Measurements from ENCODE around the gene PRUNE1. TPM values are rescaled to one million over a fixed set of nuclear protein-coding genes. Genes with fewer than 3 reads are reported as not detected.
A peak's percentile ranks its signal among the peaks of the same experiment; 100 is the strongest.

The PRUNE1 gene
- total RNA-seq, 4 donors from 2014 or later = 24.0 to 35.6 (median 29.1) TPM

DNA sequence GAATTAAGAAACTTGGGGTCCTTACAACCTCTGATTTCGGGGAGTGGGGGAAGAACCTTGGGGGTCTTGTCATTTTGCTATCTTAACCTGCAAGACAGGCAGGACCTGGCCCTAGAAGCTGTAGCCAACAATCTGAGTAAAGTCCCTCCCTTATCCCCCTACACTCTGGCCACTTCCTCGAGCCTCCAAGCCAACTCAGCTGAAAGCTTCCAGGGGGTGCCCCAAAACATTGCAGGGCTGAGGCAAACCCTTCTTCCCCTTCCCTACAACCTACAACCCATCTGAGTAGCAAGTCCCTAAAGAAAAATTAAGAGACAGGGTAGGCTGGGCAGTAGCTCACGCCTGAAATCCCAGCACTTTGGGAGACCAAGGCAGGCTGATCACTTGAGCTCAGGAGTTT is 38.6 kb upstream of the PRUNE1 start:
- no peaks in the 10 kb centered on the region for H3K9me3 ChIP-seq

DNA sequence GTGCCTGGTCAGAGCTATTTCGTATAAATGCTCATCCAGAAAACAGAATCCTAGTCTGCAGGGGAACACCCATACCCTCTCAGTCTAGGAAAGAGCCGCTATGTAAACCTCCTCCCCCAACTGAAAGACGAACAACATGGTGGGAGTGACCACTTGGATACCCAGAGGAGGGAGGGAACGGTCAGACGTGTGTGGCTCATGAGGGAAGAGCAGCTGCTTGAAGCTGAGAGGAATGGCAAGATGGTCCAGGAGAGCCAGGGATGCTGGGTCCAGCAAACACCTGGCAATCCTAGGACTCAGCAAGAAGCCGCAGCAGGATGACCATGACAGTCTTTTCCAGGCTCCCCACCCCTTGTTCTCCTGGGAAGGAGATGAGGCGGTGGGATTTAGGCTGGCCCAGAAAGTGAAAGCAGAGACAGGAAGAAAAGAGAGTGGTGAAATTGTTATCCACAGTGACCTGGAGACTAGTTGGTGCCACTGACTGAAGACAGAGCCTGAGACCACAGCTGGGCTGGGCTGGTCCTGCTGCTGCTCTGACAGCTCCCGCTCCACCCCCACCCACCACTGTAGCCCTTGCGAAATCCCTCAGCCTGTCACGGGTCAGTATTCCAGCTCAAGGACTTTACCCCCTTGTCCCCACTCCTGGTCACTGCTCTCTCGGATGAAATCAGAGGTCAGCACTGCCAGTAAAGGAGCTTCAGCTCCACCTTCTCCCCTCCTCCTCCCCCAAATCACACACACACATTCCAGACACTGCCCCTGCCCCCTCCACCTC is 37.3 kb upstream of the PRUNE1 start:
- DNase-seq (peak; percentile 68 to 90), ATAC-seq (peak; percentile 53 to 63)
- H3K9me3 ChIP-seq = no peaks in the 10 kb centered on the region
- H3K27ac ChIP-seq = peak overlapping the region; percentile 89 to 96 (median 92)
- intact Hi-C loops (cut with DNase I; ENCODE audit: low total_unique reads) = loop anchor here (5.0 kb wide), 2 partner anchors 36 to 409 kb away; partner anchors contain the start of genes MINDY1 and PRUNE1
- H3K4me3 ChIP-seq = no peak overlapping the region
- in situ Hi-C loops (cut with MboI; ENCODE audit: low sequenced_read_pairs in 4 of 4) = no loop called here
- H3K36me3 ChIP-seq = peaks cover 2 to 34% of the 10 kb centered on the region in 2 donors
- H3K4me1 ChIP-seq = peaks cover 34 to 38% of the 10 kb centered on the region in 2 donors
- peak in 1 of 2 donors; percentile 46 for TF ChIP-seq POLR2A (IDR thresholded peaks at IDR 0.05)
- TF ChIP-seq, protein P1, sequence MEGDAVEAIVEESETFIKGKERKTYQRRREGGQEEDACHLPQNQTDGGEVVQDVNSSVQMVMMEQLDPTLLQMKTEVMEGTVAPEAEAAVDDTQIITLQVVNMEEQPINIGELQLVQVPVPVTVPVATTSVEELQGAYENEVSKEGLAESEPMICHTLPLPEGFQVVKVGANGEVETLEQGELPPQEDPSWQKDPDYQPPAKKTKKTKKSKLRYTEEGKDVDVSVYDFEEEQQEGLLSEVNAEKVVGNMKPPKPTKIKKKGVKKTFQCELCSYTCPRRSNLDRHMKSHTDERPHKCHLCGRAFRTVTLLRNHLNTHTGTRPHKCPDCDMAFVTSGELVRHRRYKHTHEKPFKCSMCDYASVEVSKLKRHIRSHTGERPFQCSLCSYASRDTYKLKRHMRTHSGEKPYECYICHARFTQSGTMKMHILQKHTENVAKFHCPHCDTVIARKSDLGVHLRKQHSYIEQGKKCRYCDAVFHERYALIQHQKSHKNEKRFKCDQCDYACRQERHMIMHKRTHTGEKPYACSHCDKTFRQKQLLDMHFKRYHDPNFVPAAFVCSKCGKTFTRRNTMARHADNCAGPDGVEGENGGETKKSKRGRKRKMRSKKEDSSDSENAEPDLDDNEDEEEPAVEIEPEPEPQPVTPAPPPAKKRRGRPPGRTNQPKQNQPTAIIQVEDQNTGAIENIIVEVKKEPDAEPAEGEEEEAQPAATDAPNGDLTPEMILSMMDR (IDR thresholded peaks at IDR 0.05 in 4 of 5, conservative IDR thresholded peaks at IDR 0.05 in 1 of 5) = no peak
- no peaks in the 10 kb centered on the region for H3K27me3 ChIP-seq

More for the DNA sequence above, 38.6 kb upstream of the PRUNE1 start:
- ATAC-seq (no peak), DNase-seq (no peak)
- H3K27me3 ChIP-seq = no peaks in the 10 kb centered on the region
- H3K36me3 ChIP-seq = peaks cover 2 to 48% of the 10 kb centered on the region in 2 donors
- H3K27ac ChIP-seq = no peak overlapping the region
- intact Hi-C loops (cut with DNase I; ENCODE audit: low total_unique reads) = loop anchor here (5.0 kb wide), 2 partner anchors 38 to 407 kb away; partner anchors contain the start of genes MINDY1 and PRUNE1
- H3K4me1 ChIP-seq = peaks cover 34% of the 10 kb centered on the region in 2 donors
- no peak overlapping the region for H3K4me3 ChIP-seq
- in situ Hi-C loops (cut with MboI; ENCODE audit: low sequenced_read_pairs in 4 of 4) = no loop called here
- TF ChIP-seq, protein P1 (IDR thresholded peaks at IDR 0.05 in 4 of 5, conservative IDR thresholded peaks at IDR 0.05 in 1 of 5) = no peak
- no peak for TF ChIP-seq POLR2A (IDR thresholded peaks at IDR 0.05)

DNA sequence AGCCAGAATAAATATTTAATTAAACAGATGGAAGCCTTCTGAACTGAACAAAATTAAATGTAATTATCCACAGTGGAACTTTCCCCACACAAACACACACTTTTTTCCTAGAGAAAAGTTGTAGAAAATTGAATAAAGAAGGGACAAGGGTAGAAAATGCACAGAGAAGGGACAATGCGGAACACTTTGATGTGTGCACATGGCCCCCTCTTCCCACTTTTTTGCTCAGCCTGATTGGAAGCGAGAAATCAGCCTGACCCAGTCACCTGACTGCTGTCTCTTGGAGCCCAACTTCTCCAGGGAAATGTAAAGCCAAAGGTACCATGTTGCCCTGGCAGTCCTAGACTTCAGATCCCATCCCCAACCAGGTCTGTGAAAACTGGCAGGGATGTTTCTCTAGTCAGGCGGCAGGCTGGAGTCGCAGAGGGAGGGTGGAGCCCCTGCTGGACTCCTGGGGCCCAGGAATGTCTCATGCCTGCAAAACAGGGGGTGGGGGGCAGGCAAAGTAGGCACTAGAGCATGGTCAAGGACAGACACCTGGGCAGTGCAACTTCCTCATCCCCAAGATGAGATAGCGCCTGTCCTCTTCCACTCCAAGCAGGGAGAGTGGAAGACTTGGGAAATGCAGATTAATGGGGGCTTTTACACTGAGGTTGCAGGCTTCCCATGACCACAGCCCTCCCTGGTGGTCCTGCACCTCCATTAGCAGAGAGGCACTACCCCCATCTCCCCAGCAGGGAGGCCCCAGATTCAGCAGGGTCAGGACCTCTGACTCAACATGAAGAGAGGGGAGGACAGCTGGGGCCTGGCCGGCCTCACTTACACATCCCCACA is 36.4 kb upstream of the PRUNE1 start:
- intact Hi-C loops (cut with DNase I; ENCODE audit: low total_unique reads) = loop anchor here (5.0 kb wide), 2 partner anchors 36 to 409 kb away; partner anchors contain the start of genes MINDY1 and PRUNE1
- Histone ChIP-seq H3K9me3 (no peaks in the 10 kb centered on the region), H3K27me3 (no peaks in the 10 kb centered on the region), H3K27ac (peak overlapping the region; percentile 89 to 96 (median 92)), H3K4me1 (peaks cover 35 to 38% of the 10 kb centered on the region in 2 donors), H3K4me3 (peak overlapping the region in 1 of 4 donors; percentile 25), H3K36me3 (peaks cover 0 to 26% of the 10 kb centered on the region in 2 donors)
- in situ Hi-C loops (cut with MboI; ENCODE audit: low sequenced_read_pairs in 4 of 4) = no loop called here
- no peak for DNase-seq
- TF ChIP-seq, protein P1 (IDR thresholded peaks at IDR 0.05 in 4 of 5, conservative IDR thresholded peaks at IDR 0.05 in 1 of 5) = no peak
- no peak for TF ChIP-seq POLR2A (IDR thresholded peaks at IDR 0.05)
- no peak for ATAC-seq

DNA sequence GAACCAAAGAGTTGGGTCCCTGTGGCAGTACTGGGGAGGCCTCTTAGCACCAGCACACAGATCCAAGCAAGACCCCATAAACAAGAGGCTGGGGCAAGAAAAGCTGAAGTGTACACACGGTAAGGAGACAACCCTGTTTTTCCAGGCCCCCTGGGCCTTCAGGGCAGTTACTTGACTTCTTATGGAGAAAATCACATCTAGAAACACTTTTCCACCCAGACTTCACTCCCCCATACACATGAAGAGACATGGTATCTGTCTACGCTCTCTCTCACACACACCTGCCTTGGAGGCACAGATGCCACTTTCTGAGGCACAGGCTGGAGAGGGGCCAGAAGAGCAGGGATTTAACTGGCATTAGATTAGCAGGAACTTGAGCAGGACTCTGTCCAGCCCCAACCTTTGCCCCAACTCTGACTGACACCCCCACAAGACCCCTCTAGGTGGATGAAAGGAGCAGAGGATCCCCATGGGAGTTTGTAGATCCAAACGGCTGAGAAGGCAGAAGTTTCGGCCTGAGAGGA is 35.8 kb upstream of the PRUNE1 start:
- Histone ChIP-seq H3K9me3 (no peaks in the 10 kb centered on the region), H3K4me1 (peaks cover 40 to 45% of the 10 kb centered on the region in 2 donors), H3K36me3 (peaks cover 0 to 19% of the 10 kb centered on the region in 2 donors), H3K4me3 (peak overlapping the region in 1 of 4 donors; percentile 91), H3K27ac (peak overlapping the region; percentile 89 to 96 (median 92)), H3K27me3 (no peaks in the 10 kb centered on the region)
- DNase-seq (peak in 1 of 2 donors; percentile 28), ATAC-seq (no peak)
- intact Hi-C loops (cut with DNase I; ENCODE audit: low total_unique reads) = loop anchor here (5.0 kb wide), 2 partner anchors 35 to 410 kb away; partner anchors contain the start of genes MINDY1 and PRUNE1
- TF ChIP-seq POLR2A (IDR thresholded peaks at IDR 0.05) = no peak
- TF ChIP-seq, protein P1 (IDR thresholded peaks at IDR 0.05 in 4 of 5, conservative IDR thresholded peaks at IDR 0.05 in 1 of 5) = no peak
- in situ Hi-C loops (cut with MboI; ENCODE audit: low sequenced_read_pairs in 4 of 4) = no loop called here

Measured in gastrocnemius medialis (tissue), 4 donors.